ENCODE measurements around the gene KCND1.

KCND1 gene

DNA sequence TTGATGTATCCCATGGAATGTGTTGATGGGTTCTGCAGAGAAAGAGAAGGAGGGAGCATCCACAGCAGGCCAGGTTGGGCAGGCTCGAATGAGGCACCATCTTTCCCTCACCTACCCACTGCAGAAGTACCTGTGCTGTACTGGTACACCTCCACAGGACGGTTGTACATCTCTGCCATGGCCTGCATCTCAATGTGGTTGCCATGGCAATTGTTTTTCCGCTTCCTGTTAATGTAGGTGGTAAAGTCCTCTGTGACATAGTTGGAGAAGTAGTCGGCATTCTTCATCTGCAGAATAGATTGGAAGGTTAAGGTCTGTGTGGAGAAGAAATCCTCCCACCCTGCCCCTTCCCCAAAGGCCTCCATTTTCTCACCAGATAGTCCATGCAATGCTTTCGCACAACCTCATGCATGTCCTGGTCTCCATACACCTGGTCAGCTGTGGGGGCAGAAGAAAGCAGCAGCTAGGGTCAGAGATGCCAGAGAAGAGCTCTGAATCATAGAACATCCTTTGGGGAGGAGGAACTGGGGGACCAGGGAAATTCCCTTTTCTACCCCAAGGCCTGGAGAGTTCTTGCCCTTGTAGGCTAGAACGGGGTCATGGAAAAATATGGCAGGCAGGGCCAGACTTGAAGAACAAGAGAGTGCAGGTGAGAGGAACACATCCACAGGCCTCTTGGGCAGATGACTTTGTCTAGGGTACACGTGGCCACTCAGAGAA lies 36.9 kb downstream of the KCND1 start:
- H4K12ac ChIP-seq (ENCODE audit: low read depth, low read length) = no peak overlapping the region
- H2BK12ac ChIP-seq (ENCODE audit: low read length) = no peak overlapping the region
- no peaks in the 10 kb centered on the region for H3K79me1 ChIP-seq (ENCODE audit: low read length)
- H3K4me1 ChIP-seq (ENCODE audit: control insufficient read depth in 1 of 2, insufficient read depth in 2 of 2, low read length in 2 of 2) = no peaks in the 10 kb centered on the region
- no peak overlapping the region for H3K4me3 ChIP-seq (ENCODE audit: low read depth, low read length)
- no peak overlapping the region for H4K91ac ChIP-seq (ENCODE audit: low read depth, low read length)
- H2BK120ac ChIP-seq (ENCODE audit: insufficient read depth, low read length, poor library complexity) = no peak overlapping the region
- H3K14ac ChIP-seq (ENCODE audit: low read length) = no peak overlapping the region
- no peak for DNase-seq
- H2AK5ac ChIP-seq (ENCODE audit: low read length) = no peak overlapping the region
- no peak overlapping the region for H3K4me2 ChIP-seq (ENCODE audit: low read length)
- no peaks in the 10 kb centered on the region for H3K79me2 ChIP-seq (ENCODE audit: control insufficient read depth, insufficient read depth, low read length, poor library complexity)
- H3K27me3 ChIP-seq (ENCODE audit: insufficient read depth, low read length) = no peaks in the 10 kb centered on the region
- no peak overlapping the region for H3K23ac ChIP-seq (ENCODE audit: low read length)
- peaks cover 28 to 39% of the 10 kb centered on the region in 2 experiments for H3K36me3 ChIP-seq (ENCODE audit: control insufficient read depth in 1 of 2, insufficient read depth in 2 of 2, low read length in 2 of 2)
- no peak overlapping the region for H2BK5ac ChIP-seq (ENCODE audit: low read depth, low read length, poor library complexity)
- no CpG with 5 or more reads among the region's 7 CpGs for WGBS (ENCODE audit: extremely low coverage, insufficient coverage, insufficient read length)
- no peak overlapping the region for H4K8ac ChIP-seq (ENCODE audit: low read depth, low read length)
- no peak overlapping the region for H3K18ac ChIP-seq (ENCODE audit: low read length)
- H3K9me3 ChIP-seq (ENCODE audit: insufficient read depth, low read depth, low read length) = no peaks in the 10 kb centered on the region
- no peak overlapping the region for H2AFZ ChIP-seq (ENCODE audit: insufficient read depth, low read length, poor library complexity)
- no peak overlapping the region for H3K27ac ChIP-seq (ENCODE audit: low read depth, low read length)
- H3K4ac ChIP-seq (ENCODE audit: low read depth, low read length) = no peak overlapping the region
- no peak overlapping the region for H3K9ac ChIP-seq (ENCODE audit: low read length)

DNA sequence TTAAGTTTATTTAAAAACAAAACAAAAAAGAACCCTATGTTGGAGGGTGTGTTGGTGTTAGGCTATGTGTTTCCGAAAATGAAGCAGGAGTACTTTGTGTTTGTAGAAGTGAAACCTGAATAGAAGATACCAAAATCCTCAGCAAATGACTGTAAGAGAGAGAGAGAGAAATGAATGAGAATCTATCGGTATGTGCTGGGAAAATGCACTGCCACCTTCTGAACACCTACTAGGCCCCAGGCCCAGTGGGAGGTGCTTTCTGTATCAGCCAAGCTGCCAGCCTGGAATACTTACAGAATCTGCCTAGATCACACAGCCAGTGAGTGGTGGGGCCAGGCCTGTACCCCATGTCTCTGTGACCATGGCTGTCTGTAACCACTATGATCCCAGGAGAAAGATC lies 37.9 kb downstream of the KCND1 start:
- no peak overlapping the region for H2BK12ac ChIP-seq (ENCODE audit: low read length)

GRCh38 chrX:48927736-48928382 lies 43.8 kb downstream of the KCND1 start:
- no peak overlapping the region for H3K4ac ChIP-seq (ENCODE audit: low read depth, low read length)
- H2BK120ac ChIP-seq (ENCODE audit: insufficient read depth, low read length, poor library complexity) = no peak overlapping the region
- no peaks in the 10 kb centered on the region for H3K79me1 ChIP-seq (ENCODE audit: low read length)
- no peak overlapping the region for H3K18ac ChIP-seq (ENCODE audit: low read length)
- H3K79me2 ChIP-seq (ENCODE audit: control insufficient read depth, insufficient read depth, low read length, poor library complexity) = no peaks in the 10 kb centered on the region
- no peaks in the 10 kb centered on the region for H3K27me3 ChIP-seq (ENCODE audit: insufficient read depth, low read length)
- H3K14ac ChIP-seq (ENCODE audit: low read length) = no peak overlapping the region
- no peak overlapping the region for H3K23ac ChIP-seq (ENCODE audit: low read length)
- H2AFZ ChIP-seq (ENCODE audit: insufficient read depth, low read length, poor library complexity) = no peak overlapping the region
- no peaks in the 10 kb centered on the region for H3K4me1 ChIP-seq (ENCODE audit: control insufficient read depth in 1 of 2, insufficient read depth in 2 of 2, low read length in 2 of 2)
- no peak overlapping the region for H4K91ac ChIP-seq (ENCODE audit: low read depth, low read length)
- DNase-seq = no peak
- no peak overlapping the region for H3K4me3 ChIP-seq (ENCODE audit: low read depth, low read length)
- WGBS (ENCODE audit: extremely low coverage, insufficient coverage, insufficient read length) = no CpG with 5 or more reads among the region's 2 CpGs
- no peak overlapping the region for H2AK5ac ChIP-seq (ENCODE audit: low read length)
- H4K8ac ChIP-seq (ENCODE audit: low read depth, low read length) = no peak overlapping the region
- H3K27ac ChIP-seq (ENCODE audit: low read depth, low read length) = no peak overlapping the region
- no peak overlapping the region for H2BK5ac ChIP-seq (ENCODE audit: low read depth, low read length, poor library complexity)
- no peak overlapping the region for H3K4me2 ChIP-seq (ENCODE audit: low read length)
- H3K36me3 ChIP-seq (ENCODE audit: control insufficient read depth in 1 of 2, insufficient read depth in 2 of 2, low read length in 2 of 2) = peaks cover 32 to 38% of the 10 kb centered on the region in 2 experiments
- H2BK12ac ChIP-seq (ENCODE audit: low read length) = no peak overlapping the region
- H3K9me3 ChIP-seq (ENCODE audit: insufficient read depth, low read depth, low read length) = no peaks in the 10 kb centered on the region
- H3K9ac ChIP-seq (ENCODE audit: low read length) = no peak overlapping the region
- no peak overlapping the region for H4K12ac ChIP-seq (ENCODE audit: low read depth, low read length)

More for the DNA sequence above, 37.9 kb downstream of the KCND1 start:
- DNase-seq = no peak
- no peak overlapping the region for H3K18ac ChIP-seq (ENCODE audit: low read length)
- H3K79me2 ChIP-seq (ENCODE audit: control insufficient read depth, insufficient read depth, low read length, poor library complexity) = no peaks in the 10 kb centered on the region
- no peak overlapping the region for H4K12ac ChIP-seq (ENCODE audit: low read depth, low read length)
- no peak overlapping the region for H3K23ac ChIP-seq (ENCODE audit: low read length)
- no peak overlapping the region for H3K27ac ChIP-seq (ENCODE audit: low read depth, low read length)
- no peak overlapping the region for H3K14ac ChIP-seq (ENCODE audit: low read length)
- H2AFZ ChIP-seq (ENCODE audit: insufficient read depth, low read length, poor library complexity) = no peak overlapping the region
- no peak overlapping the region for H3K4me2 ChIP-seq (ENCODE audit: low read length)
- H3K4ac ChIP-seq (ENCODE audit: low read depth, low read length) = no peak overlapping the region
- no peaks in the 10 kb centered on the region for H3K9me3 ChIP-seq (ENCODE audit: insufficient read depth, low read depth, low read length)
- H3K36me3 ChIP-seq (ENCODE audit: control insufficient read depth in 1 of 2, insufficient read depth in 2 of 2, low read length in 2 of 2) = peaks cover 26 to 32% of the 10 kb centered on the region in 2 experiments
- H2AK5ac ChIP-seq (ENCODE audit: low read length) = no peak overlapping the region
- no peak overlapping the region for H2BK120ac ChIP-seq (ENCODE audit: insufficient read depth, low read length, poor library complexity)
- no peaks in the 10 kb centered on the region for H3K79me1 ChIP-seq (ENCODE audit: low read length)
- no peaks in the 10 kb centered on the region for H3K27me3 ChIP-seq (ENCODE audit: insufficient read depth, low read length)
- H3K9ac ChIP-seq (ENCODE audit: low read length) = no peak overlapping the region
- no peak overlapping the region for H2BK5ac ChIP-seq (ENCODE audit: low read depth, low read length, poor library complexity)
- no peak overlapping the region for H4K8ac ChIP-seq (ENCODE audit: low read depth, low read length)
- H4K91ac ChIP-seq (ENCODE audit: low read depth, low read length) = no peak overlapping the region
- H3K4me3 ChIP-seq (ENCODE audit: low read depth, low read length) = no peak overlapping the region
- H3K4me1 ChIP-seq (ENCODE audit: control insufficient read depth in 1 of 2, insufficient read depth in 2 of 2, low read length in 2 of 2) = no peaks in the 10 kb centered on the region
- no CpG with 5 or more reads among the region's 2 CpGs for WGBS (ENCODE audit: extremely low coverage, insufficient coverage, insufficient read length)

DNA sequence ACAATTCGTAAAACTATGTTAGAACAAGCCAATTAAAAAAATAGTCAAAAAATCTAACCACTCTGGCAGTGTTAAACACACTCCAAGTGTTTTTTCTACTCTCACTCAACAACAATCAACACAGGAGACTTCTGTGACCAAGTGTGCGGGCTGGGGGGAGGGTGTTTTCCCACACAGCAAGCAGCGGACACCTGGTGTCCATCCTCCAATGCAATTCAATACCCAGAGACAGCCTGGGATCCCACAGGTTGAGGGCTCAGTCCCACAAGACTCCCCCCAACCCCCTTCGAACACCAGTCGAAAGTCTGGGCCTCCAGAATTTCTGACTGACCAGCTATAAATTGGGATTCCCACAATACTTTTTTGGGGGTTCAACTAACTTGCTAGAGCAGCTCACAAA lies 44.5 kb downstream of the KCND1 start:
- no CpG with 5 or more reads among the region's 5 CpGs for WGBS (ENCODE audit: extremely low coverage, insufficient coverage, insufficient read length)
- no peak overlapping the region for H2BK5ac ChIP-seq (ENCODE audit: low read depth, low read length, poor library complexity)
- H3K4me1 ChIP-seq (ENCODE audit: control insufficient read depth in 1 of 2, insufficient read depth in 2 of 2, low read length in 2 of 2) = no peaks in the 10 kb centered on the region
- no peaks in the 10 kb centered on the region for H3K27me3 ChIP-seq (ENCODE audit: insufficient read depth, low read length)
- no peaks in the 10 kb centered on the region for H3K79me2 ChIP-seq (ENCODE audit: control insufficient read depth, insufficient read depth, low read length, poor library complexity)
- H3K4me3 ChIP-seq (ENCODE audit: low read depth, low read length) = no peak overlapping the region
- H4K12ac ChIP-seq (ENCODE audit: low read depth, low read length) = no peak overlapping the region
- no peak overlapping the region for H2AK5ac ChIP-seq (ENCODE audit: low read length)
- H4K91ac ChIP-seq (ENCODE audit: low read depth, low read length) = no peak overlapping the region
- H3K4me2 ChIP-seq (ENCODE audit: low read length) = no peak overlapping the region
- no peaks in the 10 kb centered on the region for H3K9me3 ChIP-seq (ENCODE audit: insufficient read depth, low read depth, low read length)
- no peak for DNase-seq
- H3K36me3 ChIP-seq (ENCODE audit: control insufficient read depth in 1 of 2, insufficient read depth in 2 of 2, low read length in 2 of 2) = peaks cover 38 to 41% of the 10 kb centered on the region in 2 experiments
- H3K27ac ChIP-seq (ENCODE audit: low read depth, low read length) = no peak overlapping the region
- H3K9ac ChIP-seq (ENCODE audit: low read length) = no peak overlapping the region
- no peak overlapping the region for H3K18ac ChIP-seq (ENCODE audit: low read length)
- H4K8ac ChIP-seq (ENCODE audit: low read depth, low read length) = no peak overlapping the region
- H3K14ac ChIP-seq (ENCODE audit: low read length) = no peak overlapping the region
- no peak overlapping the region for H2BK12ac ChIP-seq (ENCODE audit: low read length)
- no peak overlapping the region for H2AFZ ChIP-seq (ENCODE audit: insufficient read depth, low read length, poor library complexity)
- no peak overlapping the region for H2BK120ac ChIP-seq (ENCODE audit: insufficient read depth, low read length, poor library complexity)
- H3K4ac ChIP-seq (ENCODE audit: low read depth, low read length) = no peak overlapping the region
- H3K23ac ChIP-seq (ENCODE audit: low read length) = no peak overlapping the region
- no peaks in the 10 kb centered on the region for H3K79me1 ChIP-seq (ENCODE audit: low read length)

Measured in trophoblast cell (in vitro differentiated cells and primary cell).